CMK (cell line): ENCODE data around the gene TACC3.

ENCODE experiments used
- DNase-seq: peaks from one replicate; pipeline ENCODE4 v3.0.0-alpha.2; 2010; ENCODE audit warnings: low read depth

Gene TACC3

GRCh38 chr4:1746919-1747602 lies 25.7 kb downstream of the TACC3 start:
- no peak for DNase-seq

- no peak for DNase-seq
Observed at GRCh38 chr4:1747603-1747967, 26.3 kb downstream of the TACC3 start.

- DNase-seq: no peak
Observed at GRCh38 chr4:1748465-1748995, 27.2 kb downstream of the TACC3 start.

DNA sequence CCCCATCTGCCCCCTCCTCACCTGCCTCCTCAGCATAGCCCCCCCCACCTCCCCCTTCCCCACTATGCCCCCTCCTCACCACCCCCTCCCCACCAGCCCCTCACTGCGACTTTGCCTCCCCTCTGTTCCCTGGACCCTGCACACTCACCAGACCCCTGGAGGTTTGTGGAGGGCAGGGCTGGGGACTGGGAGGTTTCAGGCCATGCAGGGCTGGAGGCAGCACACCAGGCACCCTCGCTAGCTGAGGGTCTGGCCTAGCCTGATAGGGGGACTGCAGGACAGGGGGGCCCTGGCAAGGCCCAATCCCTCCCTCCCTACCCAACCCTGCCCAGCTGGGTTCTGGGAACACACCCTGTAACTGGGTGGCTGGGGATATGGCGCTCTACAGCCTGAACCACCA lies 28.0 kb downstream of the TACC3 start:
- no peak for DNase-seq

DNA sequence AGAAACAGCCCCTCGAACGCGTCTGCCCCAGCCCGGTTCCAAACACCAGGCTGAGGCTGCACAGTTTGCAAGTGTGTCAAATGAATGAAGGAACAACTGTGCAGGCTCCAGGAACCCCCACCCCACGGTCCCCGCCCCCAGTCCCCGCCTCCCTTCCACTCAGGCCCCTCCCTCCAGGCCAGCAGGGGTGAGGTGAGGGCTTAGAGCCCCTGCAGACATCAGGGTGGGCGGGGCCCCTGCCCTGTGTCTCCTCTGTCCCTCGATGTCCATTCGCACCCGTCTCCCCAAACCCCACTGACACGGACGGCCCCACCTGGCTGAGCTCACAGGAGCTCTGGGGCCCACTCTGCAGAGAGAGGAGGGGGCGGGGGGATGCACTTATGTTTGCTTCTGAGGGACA lies 28.5 kb downstream of the TACC3 start:
- no peak for DNase-seq

DNA sequence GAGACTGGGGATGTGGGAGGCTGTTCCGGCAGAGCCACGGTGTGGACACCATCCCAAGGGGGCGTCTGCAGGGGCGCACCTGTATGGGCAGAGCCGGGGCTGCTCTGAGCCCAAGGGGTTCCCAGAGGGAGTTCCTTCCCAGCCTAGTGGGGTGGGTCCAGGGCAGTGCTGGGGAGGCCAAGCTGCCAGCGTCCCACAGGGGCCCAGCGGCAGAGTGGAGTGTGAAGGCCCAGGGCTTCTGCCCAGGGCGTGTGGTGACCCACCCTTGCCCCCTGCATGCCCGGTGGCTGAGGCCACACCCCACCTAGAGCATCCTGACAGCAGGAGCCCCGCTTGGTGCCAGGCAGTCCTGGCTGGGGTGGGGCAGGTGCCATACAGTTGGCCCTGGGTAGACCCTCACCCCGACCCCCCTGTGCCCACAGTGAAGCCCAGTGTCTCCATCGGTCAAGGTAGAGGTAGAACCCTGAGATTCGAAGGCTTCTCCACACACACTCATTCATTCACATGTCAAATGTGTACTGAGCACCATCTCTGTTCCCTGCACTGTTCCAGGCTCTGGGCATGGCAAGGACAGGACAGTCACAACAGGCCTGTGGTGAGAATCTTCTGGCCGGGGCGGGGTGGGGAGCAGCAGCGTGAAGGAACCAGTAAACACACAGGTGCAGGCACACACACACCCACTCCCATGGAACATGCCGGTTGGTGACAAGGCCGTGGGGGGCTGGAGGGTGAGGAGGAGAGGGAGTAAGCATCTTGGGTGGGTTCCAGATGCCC lies 29.2 kb downstream of the TACC3 start:
- DNase-seq: no peak

DNA sequence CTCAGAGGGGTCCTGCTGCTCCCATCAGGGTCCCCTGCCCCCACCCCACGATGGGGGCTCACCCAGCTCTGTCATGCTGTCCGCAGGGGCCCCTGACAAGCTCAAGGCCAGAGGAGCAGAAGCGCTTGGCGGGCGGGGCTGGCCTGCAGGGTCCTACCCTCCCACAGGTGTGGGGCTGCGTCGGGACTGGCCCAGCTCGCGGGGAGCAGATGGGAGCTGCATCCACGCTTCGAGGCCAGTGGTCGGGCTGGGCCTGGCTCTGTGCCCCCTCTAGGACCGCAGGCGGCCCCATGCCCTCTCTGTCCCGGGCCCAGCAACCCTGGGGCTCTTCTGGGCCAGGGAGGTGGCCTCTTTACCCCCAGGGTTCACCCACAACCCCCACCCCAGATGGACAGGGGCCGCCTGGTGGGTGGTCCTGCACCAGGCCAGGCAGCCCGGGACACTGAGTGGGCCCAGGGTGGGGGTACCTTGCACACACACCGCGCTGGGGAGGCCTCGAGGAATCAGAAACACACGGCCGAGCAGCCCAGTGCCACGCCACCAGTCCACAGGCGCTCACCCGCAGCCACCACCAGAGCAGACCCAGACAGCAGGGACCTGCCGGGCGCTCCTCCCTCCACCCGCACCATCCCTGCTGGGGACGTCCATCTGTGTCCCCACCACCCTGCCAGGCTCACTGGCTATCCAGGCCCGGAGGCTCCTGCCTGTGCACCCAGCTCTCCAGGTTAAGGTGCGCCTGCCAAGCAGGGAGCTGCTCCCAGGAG lies 30.0 kb downstream of the TACC3 start:
- no peak for DNase-seq

- no peak for DNase-seq
Observed at GRCh38 chr4:1751919-1752283, 30.6 kb downstream of the TACC3 start.

- DNase-seq: peak; percentile 90
Observed at GRCh38 chr4:1752284-1753041, 31.1 kb downstream of the TACC3 start.

DNA sequence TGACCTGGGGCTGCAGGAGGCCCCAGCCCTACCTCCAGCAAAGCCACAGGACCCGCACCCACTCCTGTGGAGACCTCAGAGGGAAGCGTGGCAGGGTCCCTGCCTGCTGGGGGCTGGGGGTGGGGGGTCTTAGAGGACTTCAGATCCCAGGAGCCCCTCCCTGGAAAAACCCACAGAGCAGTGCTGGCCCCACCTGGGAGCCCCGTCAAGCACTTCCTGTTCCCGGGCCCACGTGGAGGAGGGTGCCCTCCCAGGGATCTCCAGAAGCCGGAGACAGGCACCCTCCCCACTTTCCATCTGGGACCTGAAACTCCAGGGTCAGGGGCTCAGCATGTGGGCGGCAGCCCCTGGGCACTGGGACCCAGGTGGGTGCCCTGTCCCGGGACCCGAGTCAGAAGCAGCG lies 32.0 kb downstream of the TACC3 start:
- no peak for DNase-seq

DNA sequence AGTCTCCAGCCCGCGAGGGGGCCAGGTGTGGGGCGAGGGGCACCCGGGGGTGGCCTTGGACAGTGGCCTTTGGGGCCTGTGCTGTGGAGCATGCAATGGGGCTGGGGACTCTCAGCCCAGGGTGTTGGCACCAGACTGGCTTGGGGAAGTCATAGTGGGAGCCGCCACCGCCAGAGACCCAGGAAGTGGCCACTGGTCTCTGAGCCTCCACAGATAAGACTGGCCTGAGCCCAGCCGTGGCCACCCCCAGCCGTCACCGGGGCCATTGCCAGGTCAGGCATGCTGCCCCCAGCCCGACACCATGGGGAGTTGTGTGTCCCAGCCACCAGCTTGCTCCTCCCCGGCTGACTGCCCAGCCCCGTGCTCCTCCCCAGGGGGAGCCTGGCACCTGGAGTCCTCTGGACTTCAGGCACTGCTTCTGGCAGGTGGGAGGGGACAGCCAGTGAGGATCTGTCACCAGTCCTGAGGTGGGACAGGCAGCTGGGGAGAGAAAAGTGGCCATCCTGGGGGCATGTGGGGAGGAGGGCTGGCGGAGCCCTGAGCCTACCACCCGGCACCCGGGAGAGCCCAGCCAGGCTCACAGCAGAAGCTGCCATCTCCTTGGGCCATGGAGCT lies 32.5 kb downstream of the TACC3 start:
- DNase-seq: no peak

GRCh38 chr4:1754336-1754735 lies 33.0 kb downstream of the TACC3 start:
- no peak for DNase-seq

GRCh38 chr4:1755297-1755696 lies 34.0 kb downstream of the TACC3 start:
- DNase-seq: no peak

DNA sequence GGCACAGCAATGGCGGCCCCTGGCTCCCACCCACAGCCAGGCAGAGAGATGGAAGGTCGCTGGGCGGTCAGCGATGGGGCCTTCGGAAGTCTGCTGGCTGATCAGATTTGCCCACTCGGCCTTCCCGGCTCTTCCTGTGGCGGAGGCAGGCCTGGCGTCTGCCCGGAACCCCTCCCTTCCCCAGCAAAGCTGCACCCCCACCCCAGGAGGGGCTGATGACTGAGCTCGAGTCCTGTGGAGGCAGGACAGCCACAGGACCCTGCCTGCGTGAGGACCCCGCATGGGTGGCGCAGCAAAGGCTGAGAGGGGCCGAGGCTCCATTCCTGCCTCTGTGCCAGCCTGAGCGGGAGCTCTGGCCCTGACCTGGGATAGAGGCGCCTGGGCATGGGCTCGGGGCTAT lies 34.8 kb downstream of the TACC3 start:
- peak; percentile 88 for DNase-seq

DNA sequence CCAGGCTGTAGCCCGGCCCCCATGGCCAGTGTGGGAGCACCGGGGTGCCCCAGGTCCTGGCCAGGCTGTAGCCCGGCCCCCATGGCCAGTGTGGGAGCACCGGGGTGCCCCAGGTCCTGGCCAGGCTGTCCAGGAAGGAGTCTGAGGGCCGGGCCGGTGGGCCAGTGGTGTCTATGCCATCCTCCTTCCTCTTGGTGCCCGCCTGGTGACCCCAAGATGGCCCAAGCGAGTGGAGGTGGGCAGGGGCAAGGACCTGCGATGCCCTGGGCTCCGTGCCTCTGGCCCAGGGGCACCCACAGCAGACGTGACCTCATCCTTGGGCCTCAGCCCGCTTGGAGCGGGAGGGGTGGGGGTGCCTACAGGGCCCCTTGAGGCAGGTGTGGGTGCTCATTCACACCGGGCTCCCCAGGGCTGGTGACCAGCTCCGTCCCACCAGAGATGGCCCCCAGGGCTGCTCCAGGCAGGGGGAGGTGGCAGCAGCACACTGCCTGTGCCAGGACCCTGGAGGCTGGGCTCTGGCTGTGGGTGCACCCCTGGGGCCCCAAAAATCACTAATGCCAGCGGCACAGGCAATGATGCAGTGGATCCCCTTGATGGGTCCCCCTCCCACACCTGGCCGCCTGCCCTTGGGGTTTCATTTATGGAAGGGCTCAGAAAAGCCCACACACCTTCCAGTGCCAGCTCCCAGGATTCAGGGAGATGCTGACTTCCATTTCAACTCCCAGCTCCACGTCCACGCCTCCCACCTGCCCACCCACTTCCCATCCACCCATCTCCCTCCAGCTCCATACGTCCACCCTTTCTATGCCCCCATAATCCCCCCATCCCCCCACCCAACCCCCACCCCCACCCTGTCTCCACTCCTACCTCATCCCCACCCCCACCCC lies 35.8 kb downstream of the TACC3 start:
- DNase-seq: no peak

- no peak for DNase-seq
Observed at GRCh38 chr4:1757836-1758235, 36.5 kb downstream of the TACC3 start.

DNA sequence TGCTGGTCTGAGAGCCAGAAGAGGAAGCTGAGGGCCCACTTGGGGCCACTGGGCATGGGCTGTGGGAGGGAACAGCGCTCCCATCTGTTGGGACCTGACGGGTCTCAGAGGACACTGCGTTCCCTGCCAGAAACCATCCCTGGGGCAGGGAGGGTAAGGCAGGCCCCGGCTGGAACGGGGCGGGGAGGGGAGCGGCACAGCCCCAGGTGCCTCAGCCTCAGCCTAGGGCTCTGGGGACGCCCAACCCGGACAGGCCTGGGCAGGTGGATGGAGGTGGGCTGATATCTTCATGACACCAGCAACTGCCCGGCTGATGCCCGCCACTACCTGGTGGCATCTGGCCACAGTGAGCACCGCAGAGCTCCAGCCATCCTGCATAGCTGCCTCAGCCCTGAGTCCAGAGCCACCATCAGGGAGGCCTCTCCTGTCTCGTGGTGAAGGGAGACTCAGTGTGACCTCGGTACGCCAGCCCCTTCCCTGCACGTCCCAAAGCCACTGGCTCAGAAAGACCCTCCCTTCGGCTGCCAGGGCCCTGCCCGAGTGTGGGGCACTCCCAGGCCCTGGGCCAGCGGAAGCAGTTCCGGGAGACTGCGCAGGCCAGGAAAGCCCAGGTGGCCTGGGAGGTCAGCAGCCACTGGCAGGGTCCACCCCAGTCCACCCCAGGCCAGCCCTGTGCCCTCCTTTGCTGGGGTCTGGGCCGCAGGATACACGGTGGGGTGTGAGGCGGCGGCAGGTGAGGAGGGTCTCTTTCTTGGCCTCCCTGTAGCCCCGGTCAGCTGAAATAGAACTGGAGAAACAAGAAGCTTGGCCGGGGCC lies 37.2 kb downstream of the TACC3 start:
- DNase-seq: no peak

DNA sequence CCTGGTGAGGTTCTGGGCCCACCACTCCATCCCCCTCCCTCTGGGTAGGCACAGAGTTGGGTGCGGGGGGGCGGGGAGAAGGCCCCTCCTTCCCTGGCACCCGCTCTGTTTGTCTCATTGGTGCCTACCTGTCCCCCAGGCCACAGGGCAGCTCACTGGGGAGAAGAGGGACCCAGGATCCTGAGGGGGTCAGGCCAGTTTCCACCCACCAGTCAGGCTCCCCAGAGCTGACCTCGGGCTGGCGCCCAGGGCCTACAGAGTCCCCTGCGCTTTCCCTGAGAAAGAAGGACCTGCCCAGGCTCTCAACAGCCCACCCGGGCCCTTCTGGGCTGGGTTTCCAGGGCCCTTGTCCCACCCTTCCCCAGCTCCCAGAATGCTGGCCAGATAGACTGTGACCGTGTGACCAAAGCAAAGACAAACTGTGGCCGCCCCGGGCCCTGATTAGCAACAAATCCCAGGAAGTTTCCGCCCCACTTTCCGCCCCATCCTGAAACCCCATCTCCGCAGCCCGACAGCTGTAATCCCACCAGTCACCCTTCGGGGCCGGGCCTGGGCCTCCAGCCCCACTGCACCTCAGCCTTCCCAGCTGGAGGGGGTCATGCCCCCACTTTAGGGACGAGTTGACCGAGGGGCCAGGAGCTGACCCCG lies 38.0 kb downstream of the TACC3 start:
- DNase-seq: no peak

- no peak for DNase-seq
Observed at GRCh38 chr4:1759818-1760223, 38.5 kb downstream of the TACC3 start.
